ENCODE measurements around the gene SERTAD4.

Gene SERTAD4

DNA sequence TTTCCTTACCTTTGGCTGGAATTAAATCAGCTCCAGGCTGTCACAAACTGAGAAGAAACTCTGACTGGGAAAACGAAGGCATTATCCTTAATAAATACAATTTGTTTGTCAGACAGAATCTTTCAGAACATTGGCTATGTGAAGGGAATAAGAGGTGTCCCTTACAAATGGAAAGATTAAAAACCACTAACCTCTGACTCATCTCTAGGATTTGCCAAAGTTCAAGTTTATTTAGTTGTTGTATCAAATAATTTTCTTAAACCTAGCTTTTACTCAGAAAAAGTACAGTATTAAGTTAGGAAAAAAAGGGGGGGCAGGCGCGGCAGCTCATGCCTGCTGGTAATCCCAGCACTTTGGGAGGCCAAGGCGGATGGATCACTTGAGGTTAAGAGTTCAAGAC is 15.7 kb downstream of the SERTAD4 start:
- H3K4me1 ChIP-seq (ENCODE audit: insufficient read depth, low read length, poor library complexity, severe bottlenecking), result peaks cover 15% of the 10 kb centered on the region
- H3K4me3 ChIP-seq (ENCODE audit: low read length, poor library complexity, severe bottlenecking), result no peak overlapping the region
- TF ChIP-seq EZH2phosphoT487 (IDR thresholded peaks at IDR 0.05; ENCODE audit: borderline replicate concordance), result no peak
- TF ChIP-seq, protein P1, sequence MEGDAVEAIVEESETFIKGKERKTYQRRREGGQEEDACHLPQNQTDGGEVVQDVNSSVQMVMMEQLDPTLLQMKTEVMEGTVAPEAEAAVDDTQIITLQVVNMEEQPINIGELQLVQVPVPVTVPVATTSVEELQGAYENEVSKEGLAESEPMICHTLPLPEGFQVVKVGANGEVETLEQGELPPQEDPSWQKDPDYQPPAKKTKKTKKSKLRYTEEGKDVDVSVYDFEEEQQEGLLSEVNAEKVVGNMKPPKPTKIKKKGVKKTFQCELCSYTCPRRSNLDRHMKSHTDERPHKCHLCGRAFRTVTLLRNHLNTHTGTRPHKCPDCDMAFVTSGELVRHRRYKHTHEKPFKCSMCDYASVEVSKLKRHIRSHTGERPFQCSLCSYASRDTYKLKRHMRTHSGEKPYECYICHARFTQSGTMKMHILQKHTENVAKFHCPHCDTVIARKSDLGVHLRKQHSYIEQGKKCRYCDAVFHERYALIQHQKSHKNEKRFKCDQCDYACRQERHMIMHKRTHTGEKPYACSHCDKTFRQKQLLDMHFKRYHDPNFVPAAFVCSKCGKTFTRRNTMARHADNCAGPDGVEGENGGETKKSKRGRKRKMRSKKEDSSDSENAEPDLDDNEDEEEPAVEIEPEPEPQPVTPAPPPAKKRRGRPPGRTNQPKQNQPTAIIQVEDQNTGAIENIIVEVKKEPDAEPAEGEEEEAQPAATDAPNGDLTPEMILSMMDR (conservative IDR thresholded peaks at IDR 0.05; ENCODE audit: low read length), result no peak
- no peak overlapping the region for H3K9ac ChIP-seq (ENCODE audit: low read depth, low read length, poor library complexity, severe bottlenecking)
- H3K36me3 ChIP-seq (ENCODE audit: insufficient read depth, low read length), result no peaks in the 10 kb centered on the region
- no peak overlapping the region for H3K4me2 ChIP-seq (ENCODE audit: low read depth, low read length, poor library complexity, severe bottlenecking)
- no peaks in the 10 kb centered on the region for H4K20me1 ChIP-seq (ENCODE audit: insufficient read depth, low read length, poor library complexity, severe bottlenecking)
- H3K79me2 ChIP-seq (ENCODE audit: insufficient read depth, low read length), result no peaks in the 10 kb centered on the region
- no peak overlapping the region for H2AFZ ChIP-seq (ENCODE audit: low read length)
- H3F3A ChIP-seq (ENCODE audit: low read depth), result no peaks in the 10 kb centered on the region
- no peaks in the 10 kb centered on the region for H3K9me2 ChIP-seq (replicated peaks; ENCODE audit: low read depth, low read length)
- peaks cover 28% of the 10 kb centered on the region for H3K27me3 ChIP-seq (ENCODE audit: insufficient read depth, low read length, poor library complexity, severe bottlenecking)
- H3K9me3 ChIP-seq (ENCODE audit: insufficient read depth, low read depth, low read length), result no peaks in the 10 kb centered on the region

DNA sequence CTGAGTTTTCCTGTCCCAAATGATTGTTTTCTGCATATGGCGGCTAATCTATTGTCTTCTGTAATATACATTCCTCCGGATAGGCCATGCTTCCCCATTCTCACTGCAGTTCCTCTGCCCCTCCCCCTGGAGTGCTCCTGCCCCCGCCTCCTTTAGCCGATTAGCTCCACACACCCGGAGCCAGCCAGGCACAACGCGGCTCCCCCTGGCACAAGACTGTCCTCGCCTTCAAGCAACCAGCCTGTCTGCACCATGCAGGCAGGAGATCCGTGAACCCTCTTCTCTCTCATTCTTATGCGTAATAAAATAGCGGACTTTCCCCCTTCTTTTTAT is 18.0 kb downstream of the SERTAD4 start:
- Histone ChIP-seq H3K36me3 (ENCODE audit: insufficient read depth, low read length) (no peaks in the 10 kb centered on the region), H3K4me1 (ENCODE audit: insufficient read depth, low read length, poor library complexity, severe bottlenecking) (peaks cover 15% of the 10 kb centered on the region), H3K4me2 (ENCODE audit: low read depth, low read length, poor library complexity, severe bottlenecking) (peak overlapping the region; percentile 76), H3F3A (ENCODE audit: low read depth) (no peaks in the 10 kb centered on the region), H3K9ac (ENCODE audit: low read depth, low read length, poor library complexity, severe bottlenecking) (no peak overlapping the region), H3K9me2 (replicated peaks; ENCODE audit: low read depth, low read length) (no peaks in the 10 kb centered on the region), H3K79me2 (ENCODE audit: insufficient read depth, low read length) (no peaks in the 10 kb centered on the region), H2AFZ (ENCODE audit: low read length) (no peak overlapping the region), H4K20me1 (ENCODE audit: insufficient read depth, low read length, poor library complexity, severe bottlenecking) (no peaks in the 10 kb centered on the region), H3K4me3 (ENCODE audit: low read length, poor library complexity, severe bottlenecking) (peak overlapping the region; percentile 66), H3K27me3 (ENCODE audit: insufficient read depth, low read length, poor library complexity, severe bottlenecking) (peaks cover 45% of the 10 kb centered on the region), H3K9me3 (ENCODE audit: insufficient read depth, low read depth, low read length) (no peaks in the 10 kb centered on the region)
- no peak for TF ChIP-seq EZH2phosphoT487 (IDR thresholded peaks at IDR 0.05; ENCODE audit: borderline replicate concordance)
- TF ChIP-seq, protein P1 (conservative IDR thresholded peaks at IDR 0.05; ENCODE audit: low read length), result no peak

DNA sequence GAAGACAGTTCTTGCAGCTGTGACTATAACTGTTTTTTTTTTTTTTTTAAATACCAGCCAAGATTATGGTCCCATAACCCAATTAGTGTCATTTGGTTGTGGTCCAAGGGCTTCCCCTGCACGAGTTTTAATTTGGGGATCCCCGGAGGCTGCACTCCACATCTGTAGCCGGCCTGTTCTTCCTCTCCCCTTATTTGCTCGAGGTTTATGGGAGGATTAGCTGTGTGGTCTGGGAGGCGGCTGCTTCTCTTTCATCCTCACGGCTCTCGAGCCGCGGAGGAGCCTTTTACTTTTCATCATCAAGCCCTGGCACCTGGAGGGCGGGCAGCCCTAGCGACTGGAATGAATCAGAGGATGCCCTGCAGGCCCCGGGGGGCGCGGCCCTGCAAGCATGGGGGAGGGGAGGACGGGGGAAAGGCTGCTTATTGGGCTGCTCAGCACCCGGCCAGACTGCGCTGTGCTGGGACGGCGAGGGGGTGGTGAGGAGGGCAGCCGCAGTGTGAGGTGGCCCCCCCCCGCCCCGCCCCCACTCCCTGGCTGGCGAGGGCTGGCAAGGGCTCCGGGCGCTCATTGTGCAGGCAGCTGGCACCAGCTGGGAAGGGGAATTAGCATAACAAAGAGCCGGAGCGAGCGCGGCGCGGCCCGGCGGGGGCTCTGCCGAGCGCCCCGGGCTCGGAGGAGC is 18.5 kb downstream of the SERTAD4 start:
- Histone ChIP-seq H3K4me3 (ENCODE audit: low read length, poor library complexity, severe bottlenecking) (peak overlapping the region; percentile 66), H3F3A (ENCODE audit: low read depth) (no peaks in the 10 kb centered on the region), H3K36me3 (ENCODE audit: insufficient read depth, low read length) (no peaks in the 10 kb centered on the region), H3K79me2 (ENCODE audit: insufficient read depth, low read length) (no peaks in the 10 kb centered on the region), H3K9me2 (replicated peaks; ENCODE audit: low read depth, low read length) (no peaks in the 10 kb centered on the region), H2AFZ (ENCODE audit: low read length) (peak overlapping the region; percentile 60; the same call in 1 of the 2 replicates), H3K9me3 (ENCODE audit: insufficient read depth, low read depth, low read length) (no peaks in the 10 kb centered on the region), H3K27me3 (ENCODE audit: insufficient read depth, low read length, poor library complexity, severe bottlenecking) (peaks cover 45% of the 10 kb centered on the region), H4K20me1 (ENCODE audit: insufficient read depth, low read length, poor library complexity, severe bottlenecking) (no peaks in the 10 kb centered on the region), H3K4me1 (ENCODE audit: insufficient read depth, low read length, poor library complexity, severe bottlenecking) (peaks cover 15% of the 10 kb centered on the region), H3K4me2 (ENCODE audit: low read depth, low read length, poor library complexity, severe bottlenecking) (peak overlapping the region; percentile 76), H3K9ac (ENCODE audit: low read depth, low read length, poor library complexity, severe bottlenecking) (no peak overlapping the region)
- TF ChIP-seq, protein P1 (conservative IDR thresholded peaks at IDR 0.05; ENCODE audit: low read length), result no peak
- TF ChIP-seq EZH2phosphoT487 (IDR thresholded peaks at IDR 0.05; ENCODE audit: borderline replicate concordance), result no peak

All from Loucy (cell line).